A549 treated with CpdA at 1 μM for 4 hours (cell line): Measurements from ENCODE around the gene TEX35. TPM values are rescaled to one million over a fixed set of nuclear protein-coding genes. Genes with fewer than 3 reads are reported as not detected.

ENCODE experiments used
- total RNA-seq: library from RNA; stranded (reverse); fragments of 200-300 nt; extraction: Qiagen RNA extraction; gene quantifications from 5 replicates; pipeline ENCODE4 v1.2.3, GENCODE V29; 2022; ENCODE audit warnings: low read depth

TEX35 gene
- 0.03 TPM in 1 of 5 replicates, not detected in the others for total RNA-seq

GRCh38 chr1:178512566-178513277 is at the start of gene TEX35:
TEX35 (plus strand) TSS chr1:178513109; CDS start chr1:178513189, 80 bp downstream.

GRCh38 chr1:178496410-178497135 is 16.3 kb upstream of the TEX35 start, which contains the start of gene CLEC20A:
CLEC20A (minus strand) TSS chr1:178496964; CDS start chr1:178496939, 25 bp downstream.

Other genes starting within 250 kb of the TEX35 start
- not detected in 5 replicates for gene CLEC20A, start 16.1 kb upstream of the TEX35 start, total RNA-seq
- gene RALGPS2, start 212.1 kb downstream of the TEX35 start, total RNA-seq = 10.9 to 25.1 TPM (median 19.9 TPM) in 5 replicates